MCF 10A (cell line): ENCODE measurements around the gene TNFRSF6B. TPM values are rescaled to one million over a fixed set of nuclear protein-coding genes. Genes with fewer than 3 reads are reported as not detected.

ENCODE experiments used
- BruUV-seq: library from RNA; stranded (reverse); fragments of 400-500 nt; replicated peaks from 2 replicates; lab custom pipeline; 2021; lab: Mats Ljungman, UMichigan
- CTCF ChIA-PET: fragments of 300-600 bp; sonication (Branson Sonifier 250); formaldehyde crosslinking; extraction: SDS; loops from one replicate; lab custom pipeline; 2021; ENCODE audit warnings: antibody characterized with exemption, inconsistent platforms; lab: Yijun Ruan, JAX
- POLR2A ChIA-PET: fragments of 300-600, 350-650 bp; sonication (Branson Sonifier 250); formaldehyde crosslinking; extraction: SDS; loops from one replicate; lab custom pipeline; 2020; ENCODE audit warnings: antibody characterized with exemption, inconsistent platforms; lab: Yijun Ruan, JAX
- DNase-seq: peaks from one replicate; pipeline ENCODE4 v3.0.0-alpha.2; 2018; ENCODE audit not compliant: unreplicated experiment
- H3K27ac Mint-ChIP-seq: one replicate; pipeline ENCODE4 v1.8.0; 2022; ENCODE audit warnings: mild to moderate bottlenecking, low read depth, mixed read lengths; ENCODE audit not compliant: unreplicated experiment
- H3K27me3 Mint-ChIP-seq: one replicate; pipeline ENCODE4 v1.8.0; 2022; ENCODE audit warnings: mixed read lengths; ENCODE audit not compliant: insufficient read depth, unreplicated experiment
- H3K36me3 Mint-ChIP-seq: one replicate; pipeline ENCODE4 v1.8.0; 2022; ENCODE audit warnings: mild to moderate bottlenecking, moderate library complexity, mixed read lengths; ENCODE audit not compliant: insufficient read depth, unreplicated experiment
- H3K4me1 Mint-ChIP-seq: one replicate; pipeline ENCODE4 v1.8.0; 2022; ENCODE audit warnings: mixed read lengths; ENCODE audit not compliant: insufficient read depth, unreplicated experiment
- H3K4me3 Mint-ChIP-seq: one replicate; pipeline ENCODE4 v1.8.0; 2022; ENCODE audit warnings: mild to moderate bottlenecking, moderate library complexity, mixed read lengths; ENCODE audit not compliant: unreplicated experiment
- H3K9me3 Mint-ChIP-seq: one replicate; pipeline ENCODE4 v1.8.0; 2022; ENCODE audit warnings: mixed read lengths; ENCODE audit not compliant: unreplicated experiment
- intact Hi-C: fragments of 100-400 bp; cut with micrococcal nuclease; formaldehyde crosslinking; loops from 2 replicates; pipeline ENCODE4 v1.14.1; 2022
- total RNA-seq: library from RNA; stranded (reverse); gene quantifications from 2 replicates; pipeline ENCODE4 v1.2.3, GENCODE V29; 2022
- TF ChIP-seq, protein P1 (sequence below): fragments of 200-600 bp; IDR thresholded peaks from one replicate; pipeline ENCODE4 v1.8.0; 2022; ENCODE audit warnings: antibody characterized with exemption, mild to moderate bottlenecking; ENCODE audit not compliant: unreplicated experiment

The TNFRSF6B gene
- total RNA-seq, 1 experiment from 2014 or later = 24.4 TPM

DNA sequence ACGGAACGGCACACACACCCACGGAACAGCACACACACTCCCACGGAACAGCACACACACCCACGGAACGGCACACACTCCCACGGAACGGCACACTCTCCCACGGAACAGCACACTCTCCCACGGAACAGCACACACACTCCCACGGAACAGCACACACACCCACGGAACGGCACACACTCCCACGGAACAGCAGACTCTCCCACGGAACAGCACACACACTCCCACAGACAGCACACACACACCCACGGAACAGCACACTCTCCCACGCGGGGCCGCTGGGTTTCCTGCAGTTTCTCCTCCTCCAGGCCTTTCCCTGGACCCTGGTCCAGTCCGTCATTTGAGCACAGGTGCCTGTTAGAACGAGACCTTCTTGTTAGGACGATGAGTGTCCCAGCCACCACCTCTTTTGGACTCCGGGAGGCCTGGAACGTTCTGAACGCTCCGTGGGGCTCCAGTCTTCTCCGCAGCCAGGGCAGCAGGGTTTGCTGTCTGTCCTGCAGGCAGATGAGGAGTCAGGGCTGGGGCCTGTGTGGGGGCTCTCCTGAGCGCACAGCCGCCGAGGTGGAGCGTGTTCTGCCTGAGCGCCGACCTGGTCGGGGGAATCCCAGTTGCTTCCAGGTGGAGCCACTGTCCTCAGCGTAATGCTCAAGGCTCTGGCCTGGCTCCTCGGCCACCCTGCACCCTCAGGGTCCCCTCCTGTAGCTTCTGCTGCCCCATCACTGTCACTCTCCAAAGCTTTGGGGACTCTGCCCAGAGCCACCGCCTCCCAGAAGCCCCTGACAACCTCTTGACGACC is 17.6 kb upstream of the TNFRSF6B start:
- no peaks in the 10 kb centered on the region for H3K27me3 Mint-ChIP-seq
- no peaks in the 10 kb centered on the region for H3K9me3 Mint-ChIP-seq
- intact Hi-C loops = no loop called here
- H3K27ac Mint-ChIP-seq = no peak overlapping the region
- ChIA-PET POLR2A (interaction anchor here (0.5 to 4.9 kb wide), 3 partner anchors 11 to 20 kb away, joined by 3 to 48 read pairs (median 3); partner anchors contain the start of gene RTEL1), CTCF (interaction anchor here (0.6 kb wide), 1 partner anchor 208 kb away, joined by 3 read pairs; no protein-coding TSS in a partner anchor)
- no TSS peak for BruUV-seq
- peaks cover 20% of the 10 kb centered on the region for H3K36me3 Mint-ChIP-seq
- no peak overlapping the region for H3K4me3 Mint-ChIP-seq
- H3K4me1 Mint-ChIP-seq = peaks cover 6% of the 10 kb centered on the region
- TF ChIP-seq, protein P1, sequence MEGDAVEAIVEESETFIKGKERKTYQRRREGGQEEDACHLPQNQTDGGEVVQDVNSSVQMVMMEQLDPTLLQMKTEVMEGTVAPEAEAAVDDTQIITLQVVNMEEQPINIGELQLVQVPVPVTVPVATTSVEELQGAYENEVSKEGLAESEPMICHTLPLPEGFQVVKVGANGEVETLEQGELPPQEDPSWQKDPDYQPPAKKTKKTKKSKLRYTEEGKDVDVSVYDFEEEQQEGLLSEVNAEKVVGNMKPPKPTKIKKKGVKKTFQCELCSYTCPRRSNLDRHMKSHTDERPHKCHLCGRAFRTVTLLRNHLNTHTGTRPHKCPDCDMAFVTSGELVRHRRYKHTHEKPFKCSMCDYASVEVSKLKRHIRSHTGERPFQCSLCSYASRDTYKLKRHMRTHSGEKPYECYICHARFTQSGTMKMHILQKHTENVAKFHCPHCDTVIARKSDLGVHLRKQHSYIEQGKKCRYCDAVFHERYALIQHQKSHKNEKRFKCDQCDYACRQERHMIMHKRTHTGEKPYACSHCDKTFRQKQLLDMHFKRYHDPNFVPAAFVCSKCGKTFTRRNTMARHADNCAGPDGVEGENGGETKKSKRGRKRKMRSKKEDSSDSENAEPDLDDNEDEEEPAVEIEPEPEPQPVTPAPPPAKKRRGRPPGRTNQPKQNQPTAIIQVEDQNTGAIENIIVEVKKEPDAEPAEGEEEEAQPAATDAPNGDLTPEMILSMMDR = no peak
- no peak for DNase-seq

DNA sequence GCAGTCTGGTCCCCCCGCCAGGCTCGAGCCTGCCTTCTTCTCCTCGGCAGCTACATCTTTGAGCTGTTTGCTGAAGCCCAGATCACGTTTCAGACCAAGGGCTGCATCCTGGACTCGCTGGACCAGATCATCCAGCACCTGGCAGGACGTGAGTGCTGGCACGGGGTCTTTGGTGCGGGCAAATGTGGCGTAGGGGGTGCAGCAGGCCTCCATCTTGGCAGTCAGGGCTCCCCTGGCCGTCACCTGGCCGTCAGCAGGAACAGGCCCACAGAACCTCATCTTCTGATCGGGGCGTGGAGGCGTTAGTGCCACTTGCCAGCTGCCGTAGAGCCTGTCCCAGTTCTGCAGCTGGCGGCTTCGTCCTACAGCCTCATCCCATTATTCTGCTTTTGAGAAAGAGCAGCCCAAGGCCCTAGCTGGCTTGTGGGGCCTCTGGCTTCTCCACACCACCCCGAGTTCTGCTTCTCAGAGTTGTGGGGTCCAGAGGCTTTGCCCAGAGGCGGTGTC is 16.6 kb upstream of the TNFRSF6B start:
- no TSS peak for BruUV-seq
- TF ChIP-seq, protein P1 = no peak
- DNase-seq = no peak
- Mint-ChIP-seq H3K4me3 (no peak overlapping the region), H3K4me1 (peaks cover 6% of the 10 kb centered on the region), H3K27ac (no peak overlapping the region), H3K36me3 (peaks cover 18% of the 10 kb centered on the region), H3K9me3 (no peaks in the 10 kb centered on the region), H3K27me3 (no peaks in the 10 kb centered on the region)
- ChIA-PET POLR2A (interaction anchor here (0.7 to 4.9 kb wide), 2 partner anchors 18 to 21 kb away, joined by 3 to 48 read pairs; partner anchors contain the start of gene RTEL1), CTCF (no interaction called here)
- intact Hi-C loops = no loop called here

DNA sequence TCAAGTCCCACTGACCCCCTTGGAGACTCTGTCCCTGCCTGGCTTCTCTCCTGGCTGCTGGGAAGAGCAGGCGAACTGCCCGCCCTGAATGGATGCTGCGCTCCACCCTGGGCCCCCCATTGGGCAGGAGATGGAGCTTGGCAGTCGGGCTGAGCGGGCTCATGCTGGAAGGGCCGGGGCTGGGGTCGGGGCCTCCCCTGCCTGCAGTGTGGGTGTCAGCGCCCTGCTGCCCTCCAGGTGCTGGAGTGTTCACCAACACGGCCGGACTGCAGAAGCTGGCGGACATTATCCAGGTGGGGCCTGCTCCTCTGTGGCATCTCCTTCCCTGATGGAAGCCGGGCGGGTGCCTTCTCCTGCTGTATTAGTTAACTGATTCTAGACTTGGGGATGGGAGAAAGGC is 16.0 kb upstream of the TNFRSF6B start:
- Mint-ChIP-seq H3K9me3 (no peaks in the 10 kb centered on the region), H3K4me1 (peaks cover 6% of the 10 kb centered on the region), H3K4me3 (no peak overlapping the region), H3K27ac (no peak overlapping the region), H3K27me3 (no peaks in the 10 kb centered on the region), H3K36me3 (peaks cover 18% of the 10 kb centered on the region)
- intact Hi-C loops = no loop called here
- TF ChIP-seq, protein P1 = no peak
- no TSS peak for BruUV-seq
- DNase-seq = no peak
- POLR2A ChIA-PET = interaction anchor here (0.6 to 4.9 kb wide), 3 partner anchors 13 to 159 kb away, joined by 3 to 48 read pairs (median 4); partner anchors contain the start of gene RTEL1
- CTCF ChIA-PET = interaction anchor here (1.0 kb wide), 1 partner anchor 37 kb away, joined by 3 read pairs; no protein-coding TSS in a partner anchor
